Measurements from ENCODE around the gene DIS3L2.

DNA sequence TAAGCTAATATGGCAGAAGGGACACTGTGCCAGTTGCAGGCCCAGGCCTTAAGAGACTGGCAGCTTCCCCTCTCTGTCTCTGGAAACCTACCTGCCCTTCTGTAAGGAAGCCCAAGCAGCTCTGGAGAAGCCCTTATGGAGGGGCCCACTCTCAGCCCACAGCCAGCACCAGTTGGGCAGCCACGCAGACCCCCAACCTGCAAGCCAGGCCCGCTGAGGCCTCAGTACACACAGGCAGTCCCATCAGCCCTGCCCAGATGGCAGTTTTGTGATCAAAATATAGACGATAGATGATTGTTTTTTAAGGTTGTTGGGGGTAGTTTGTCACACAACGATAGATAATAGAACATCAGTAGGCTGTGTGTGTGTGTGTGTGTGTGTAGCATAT, 380.2 kb downstream of the DIS3L2 start:
- no peak for TF ChIP-seq CTCF (IDR thresholded peaks at IDR 0.05)
- TF ChIP-seq POLR2AphosphoS5 (IDR thresholded peaks at IDR 0.05), result no peak
